GM20431 (cell line): ENCODE results near the gene SLC35F2.
"Not testable (repeated sequence)": the region's sequence is repeated elsewhere in the genome, so short reads cannot be mapped to it uniquely, and the experiment has no call there.

Experiments used
- in situ Hi-C: fragments of 300-500 bp; cut with MseI, MboI; formaldehyde crosslinking; loops from one replicate; pipeline ENCODE4 v1.15.0; 2020; ENCODE audit warnings: low sequenced_read_pairs; ENCODE audit not compliant: unreplicated experiment

SLC35F2 gene

GRCh38 chr11:107791343-107792048 is 67.1 kb downstream of the SLC35F2 start:
- in situ Hi-C loops, result no loop called here

- in situ Hi-C loops, result no loop called here
These were observed 68.8 kb downstream of the SLC35F2 start for GRCh38 chr11:107789767-107790166.

- in situ Hi-C loops, result no loop called here
These were observed 70.9 kb downstream of the SLC35F2 start for GRCh38 chr11:107787733-107788132.

GRCh38 chr11:107785401-107785800 is 73.2 kb downstream of the SLC35F2 start:
- in situ Hi-C loops, result no loop called here

- in situ Hi-C loops, result no loop called here
These were observed 75.5 kb downstream of the SLC35F2 start for GRCh38 chr11:107783121-107783520.

GRCh38 chr11:107780775-107781174 is 77.8 kb downstream of the SLC35F2 start:
- in situ Hi-C loops, result no loop called here

GRCh38 chr11:107780136-107780535 is 78.5 kb downstream of the SLC35F2 start:
- in situ Hi-C loops, result no loop called here

GRCh38 chr11:107778839-107779517 is 79.6 kb downstream of the SLC35F2 start:
- in situ Hi-C loops, result no loop called here

- in situ Hi-C loops, result no loop called here
These were observed 81.5 kb downstream of the SLC35F2 start for GRCh38 chr11:107777110-107777509.

- in situ Hi-C loops, result no loop called here
These were observed 82.5 kb downstream of the SLC35F2 start for GRCh38 chr11:107776062-107776461.

- in situ Hi-C loops, result no loop called here
These were observed 88.0 kb downstream of the SLC35F2 start for GRCh38 chr11:107770551-107770951.

GRCh38 chr11:107769189-107769588 is 89.4 kb downstream of the SLC35F2 start:
- in situ Hi-C loops, result no loop called here

- in situ Hi-C loops, result not testable (repeated sequence)
These were observed 99.8 kb downstream of the SLC35F2 start for GRCh38 chr11:107758719-107759355.

GRCh38 chr11:107757661-107758060 is 100.9 kb downstream of the SLC35F2 start:
- in situ Hi-C loops, result no loop called here

GRCh38 chr11:107756553-107756952 is 102.0 kb downstream of the SLC35F2 start:
- in situ Hi-C loops, result no loop called here

GRCh38 chr11:107752949-107753822 is 105.4 kb downstream of the SLC35F2 start:
- in situ Hi-C loops, result no loop called here

- in situ Hi-C loops, result no loop called here
These were observed 106.1 kb downstream of the SLC35F2 start for GRCh38 chr11:107752508-107752907.

- in situ Hi-C loops, result no loop called here
These were observed 107.5 kb downstream of the SLC35F2 start for GRCh38 chr11:107751082-107751481.

GRCh38 chr11:107750313-107750712 is 108.3 kb downstream of the SLC35F2 start:
- in situ Hi-C loops, result no loop called here

- in situ Hi-C loops, result no loop called here
These were observed 111.0 kb downstream of the SLC35F2 start for GRCh38 chr11:107747622-107748021.
